ENCODE data around the gene ABHD16B. TPM values are rescaled to one million over a fixed set of nuclear protein-coding genes. Genes with fewer than 3 reads are reported as not detected.

ABHD16B gene
- total and polyA plus RNA-seq, 8 donors, result 0.12 to 0.53 TPM; not detected in 6

- H3K4me3 ChIP-seq, result no peak overlapping the region
- TF ChIP-seq CTCF (IDR thresholded peaks at IDR 0.05), result no peak
- peaks cover 0 to 4% (median 4%) of the 10 kb centered on the region in 3 donors for H3K4me1 ChIP-seq
- 93 to 95% methylated on average over 8 of the region's 8 CpGs for WGBS, 2 donors
- intact Hi-C loops (cut with DNase I), result no loop called here
- no peak for FAIRE-seq
- no peak for DNase-seq
- no peak overlapping the region for H3K27ac ChIP-seq
- H3K36me3 ChIP-seq, result no peaks in the 10 kb centered on the region
- ATAC-seq, result no peak
- no peaks in the 10 kb centered on the region for H3K9me3 ChIP-seq
- H3K27me3 ChIP-seq, result no peaks in the 10 kb centered on the region
Observed at GRCh38 chr20:63828124-63828523, 33.2 kb upstream of the ABHD16B start.

- ATAC-seq, result no peak
- H3K4me1 ChIP-seq, result peaks cover 0 to 4% (median 4%) of the 10 kb centered on the region in 3 donors
- no peak for TF ChIP-seq CTCF (IDR thresholded peaks at IDR 0.05)
- H3K27ac ChIP-seq, result no peak overlapping the region
- no peaks in the 10 kb centered on the region for H3K9me3 ChIP-seq
- no peak for FAIRE-seq
- WGBS, 2 donors, result 75% methylated on average over 14 of the region's 14 CpGs
- no peaks in the 10 kb centered on the region for H3K36me3 ChIP-seq
- H3K27me3 ChIP-seq, result no peaks in the 10 kb centered on the region
- DNase-seq, result no peak
- no peak overlapping the region for H3K4me3 ChIP-seq
- intact Hi-C loops (cut with DNase I), result no loop called here
Observed at GRCh38 chr20:63828545-63828944, 32.8 kb upstream of the ABHD16B start.

GRCh38 chr20:63828951-63829350 lies 32.3 kb upstream of the ABHD16B start:
- 78 to 80% methylated on average over 10 of the region's 10 CpGs for WGBS, 2 donors
- TF ChIP-seq CTCF (IDR thresholded peaks at IDR 0.05), result no peak
- Histone ChIP-seq H3K27ac (no peak overlapping the region), H3K27me3 (no peaks in the 10 kb centered on the region), H3K4me1 (peaks cover 0 to 4% (median 4%) of the 10 kb centered on the region in 3 donors), H3K36me3 (no peaks in the 10 kb centered on the region), H3K4me3 (no peak overlapping the region), H3K9me3 (no peaks in the 10 kb centered on the region)
- ATAC-seq (no peak), DNase-seq (no peak), FAIRE-seq (no peak)
- intact Hi-C loops (cut with DNase I), result no loop called here

- no peak for DNase-seq
- Histone ChIP-seq H3K4me1 (peaks cover 0 to 8% (median 4%) of the 10 kb centered on the region in 3 donors), H3K9me3 (no peaks in the 10 kb centered on the region), H3K4me3 (peak overlapping the region; percentile 40 to 67 (median 60)), H3K27ac (peak overlapping the region in 1 of 4 donors; percentile 12), H3K36me3 (no peaks in the 10 kb centered on the region), H3K27me3 (no peaks in the 10 kb centered on the region)
- ATAC-seq, result no peak
- 14 to 18% methylated on average over 10 of the region's 10 CpGs for WGBS, 2 donors
- intact Hi-C loops (cut with DNase I), result no loop called here
- FAIRE-seq, result no peak
- no peak for TF ChIP-seq CTCF (IDR thresholded peaks at IDR 0.05)
Observed at GRCh38 chr20:63829603-63829944, 31.7 kb upstream of the ABHD16B start.

- intact Hi-C loops (cut with DNase I), result no loop called here
- DNase-seq, result no peak
- TF ChIP-seq CTCF (IDR thresholded peaks at IDR 0.05), result no peak
- no peak for FAIRE-seq
- Histone ChIP-seq H3K27me3 (no peaks in the 10 kb centered on the region), H3K9me3 (no peaks in the 10 kb centered on the region), H3K4me3 (peak overlapping the region; percentile 40 to 67 (median 60)), H3K27ac (peak overlapping the region in 1 of 4 donors; percentile 12), H3K36me3 (no peaks in the 10 kb centered on the region), H3K4me1 (peaks cover 0 to 11% (median 4%) of the 10 kb centered on the region in 3 donors)
- WGBS, 2 donors, result 1% methylated on average over 77 to 99 of the region's 99 CpGs
- ATAC-seq, result no peak
Observed at GRCh38 chr20:63829945-63830835, 31.1 kb upstream of the ABHD16B start.

Data from pancreas (tissue), 10 donors.